GM12801 (cell line): ENCODE measurements around the gene CDA.

Experiments used
- TF ChIP-seq, protein P1 (sequence below): IDR thresholded peaks from one replicate; pipeline ENCODE4 v1.5.1; 2011; ENCODE audit warnings: control low read depth; ENCODE audit not compliant: insufficient read length; ENCODE audit errors: extremely low read depth

The CDA gene

GRCh38 chr1:20619999-20620398 lies 31.1 kb downstream of the CDA start:
- TF ChIP-seq, protein P1, sequence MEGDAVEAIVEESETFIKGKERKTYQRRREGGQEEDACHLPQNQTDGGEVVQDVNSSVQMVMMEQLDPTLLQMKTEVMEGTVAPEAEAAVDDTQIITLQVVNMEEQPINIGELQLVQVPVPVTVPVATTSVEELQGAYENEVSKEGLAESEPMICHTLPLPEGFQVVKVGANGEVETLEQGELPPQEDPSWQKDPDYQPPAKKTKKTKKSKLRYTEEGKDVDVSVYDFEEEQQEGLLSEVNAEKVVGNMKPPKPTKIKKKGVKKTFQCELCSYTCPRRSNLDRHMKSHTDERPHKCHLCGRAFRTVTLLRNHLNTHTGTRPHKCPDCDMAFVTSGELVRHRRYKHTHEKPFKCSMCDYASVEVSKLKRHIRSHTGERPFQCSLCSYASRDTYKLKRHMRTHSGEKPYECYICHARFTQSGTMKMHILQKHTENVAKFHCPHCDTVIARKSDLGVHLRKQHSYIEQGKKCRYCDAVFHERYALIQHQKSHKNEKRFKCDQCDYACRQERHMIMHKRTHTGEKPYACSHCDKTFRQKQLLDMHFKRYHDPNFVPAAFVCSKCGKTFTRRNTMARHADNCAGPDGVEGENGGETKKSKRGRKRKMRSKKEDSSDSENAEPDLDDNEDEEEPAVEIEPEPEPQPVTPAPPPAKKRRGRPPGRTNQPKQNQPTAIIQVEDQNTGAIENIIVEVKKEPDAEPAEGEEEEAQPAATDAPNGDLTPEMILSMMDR = no peak

- TF ChIP-seq, protein P1 = no peak
These were observed 32.1 kb downstream of the CDA start for GRCh38 chr1:20621012-20621411.

GRCh38 chr1:20624709-20625108 lies 35.8 kb downstream of the CDA start:
- TF ChIP-seq, protein P1 = no peak

GRCh38 chr1:20625176-20626097 lies 36.5 kb downstream of the CDA start:
- TF ChIP-seq, protein P1 = no peak

DNA sequence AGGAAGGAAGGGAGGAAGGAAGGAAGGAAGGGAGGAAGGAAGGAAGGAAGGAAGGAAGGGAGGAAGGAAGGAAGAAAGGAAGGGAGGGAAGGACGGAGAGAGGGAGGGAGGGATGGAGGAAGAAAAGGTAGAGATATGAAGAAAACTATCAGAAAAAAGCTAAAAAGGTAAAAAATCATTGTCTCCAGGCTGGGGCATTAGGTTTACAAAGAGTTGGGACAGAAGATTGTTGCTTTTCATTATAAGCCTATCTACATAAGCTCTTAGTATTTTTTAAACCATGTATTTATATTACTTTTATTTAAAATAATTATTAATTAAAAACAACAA lies 37.2 kb downstream of the CDA start:
- TF ChIP-seq, protein P1 = no peak

- TF ChIP-seq, protein P1 = no peak
These were observed 37.6 kb downstream of the CDA start for GRCh38 chr1:20626524-20626923.

DNA sequence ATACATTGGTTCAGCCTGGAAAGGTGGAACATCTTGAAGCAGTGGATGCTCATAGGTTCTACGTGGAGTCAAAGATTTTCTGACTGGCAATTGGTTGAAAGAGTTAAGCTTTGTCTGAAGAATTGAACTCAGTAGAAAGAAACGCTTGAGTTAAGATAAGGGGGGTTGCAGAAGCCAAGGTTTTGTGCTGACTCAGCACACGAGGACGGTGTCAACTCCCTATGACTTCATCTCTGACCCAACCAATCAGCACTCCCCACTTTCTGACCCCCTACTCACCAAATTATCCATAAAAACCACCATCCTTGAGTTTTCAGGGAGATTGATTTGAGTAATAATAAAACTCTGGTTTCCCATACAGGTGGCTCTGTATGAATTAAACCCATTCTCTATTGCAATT lies 41.8 kb downstream of the CDA start:
- TF ChIP-seq, protein P1 = no peak
